SK-N-SH (cell line): ENCODE data around the gene TGM6. TPM values are rescaled to one million over a fixed set of nuclear protein-coding genes. Genes with fewer than 3 reads are reported as not detected.

Source experiments
- CTCF ChIA-PET: fragments of 300-600, 350-600 bp; formaldehyde crosslinking; extraction: SDS; loops from one replicate; lab custom pipeline; 2021; lab: Yijun Ruan, JAX
- POLR2A ChIA-PET: fragments of 350-600 bp; sonication (Branson Sonifier 250); formaldehyde crosslinking; extraction: SDS; loops from one replicate; lab custom pipeline; 2020; ENCODE audit warnings: antibody characterized with exemption, inconsistent platforms; lab: Yijun Ruan, JAX
- DNase-seq: peaks from one replicate; pipeline ENCODE4 v3.0.0; 2012
- H2AFZ ChIP-seq: fragments of 200-600 bp; sonication (generic); 2 replicates; pipeline ENCODE4 v1.8.1; 2016; ENCODE audit warnings: antibody characterized with exemption, mild to moderate bottlenecking, low read depth
- H3F3A ChIP-seq: fragments of 200-600 bp; sonication (generic); replicated peaks from 2 replicates; pipeline ENCODE3; 2016; ENCODE audit warnings: antibody characterized with exemption, mild to moderate bottlenecking; ENCODE audit not compliant: insufficient read depth
- H3K27ac ChIP-seq, 2 experiments: fragments of 200-500 bp in 1 of 2; fragments of 200-600 bp in 1 of 2; sonication (Bioruptor generic) in 1 of 2; sonication (generic), shearing (Covaris generic) in 1 of 2; 2 replicates each; pipeline versions ENCODE4 v1.5.1 to v1.6.1; 2014 to 2016; ENCODE audit warnings: low read depth in 2 of 2, inconsistent platforms in 1 of 2, low read length in 1 of 2, mild to moderate bottlenecking in 1 of 2, mixed read lengths in 1 of 2
- H3K27me3 ChIP-seq: fragments of 200-600 bp; sonication (generic), shearing (Covaris generic); 2 replicates; pipeline ENCODE4 v1.6.1; 2016; ENCODE audit warnings: mixed run types; ENCODE audit not compliant: insufficient read depth
- H3K36me3 ChIP-seq, 2 experiments: fragments of 200-500 bp in 1 of 2; fragments of 200-600 bp in 1 of 2; sonication (Bioruptor generic) in 1 of 2; sonication (generic) in 1 of 2; replicated peaks in 1 of 2; 2 replicates each; pipeline versions ENCODE3 to v1.5.1; 2014 to 2016; ENCODE audit warnings: low read length in 1 of 2, mild to moderate bottlenecking in 1 of 2; ENCODE audit not compliant: insufficient read depth in 2 of 2, control insufficient read depth in 1 of 2
- H3K4me1 ChIP-seq, 2 experiments: fragments of 200-500 bp in 1 of 2; fragments of 200-600 bp in 1 of 2; sonication (Bioruptor generic) in 1 of 2; sonication (generic), shearing (Covaris generic) in 1 of 2; 2 replicates each; pipeline versions ENCODE4 v1.5.1 to v1.6.1; 2014 to 2016; ENCODE audit warnings: low read depth in 1 of 2, low read length in 1 of 2, mixed run types in 1 of 2; ENCODE audit not compliant: insufficient read depth in 2 of 2, control insufficient read depth in 1 of 2
- H3K4me2 ChIP-seq: fragments of 200-600 bp; sonication (generic), shearing (Covaris generic); 2 replicates; pipeline ENCODE4 v1.6.1; 2017; ENCODE audit warnings: mixed run types
- H3K4me3 ChIP-seq, 2 experiments: fragments of 200-500 bp in 1 of 2; fragments of 200-600 bp in 1 of 2; sonication (Bioruptor generic) in 1 of 2; sonication (generic), shearing (Covaris generic) in 1 of 2; 2 replicates each; pipeline versions ENCODE4 v1.5.1 to v1.8.1; 2014 to 2016; ENCODE audit warnings: low read depth in 2 of 2, inconsistent platforms in 1 of 2, low read length in 1 of 2, mild to moderate bottlenecking in 1 of 2, mixed read lengths in 1 of 2, moderate library complexity in 1 of 2
- H3K79me2 ChIP-seq: fragments of 200-600 bp; sonication (generic); 2 replicates; pipeline ENCODE4 v1.8.1; 2017; ENCODE audit warnings: mild to moderate bottlenecking; ENCODE audit not compliant: insufficient read depth
- H3K9ac ChIP-seq: fragments of 200-600 bp; sonication (generic); 2 replicates; pipeline ENCODE4 v1.6.1; 2017; ENCODE audit warnings: mixed run types
- H3K9me2 ChIP-seq: fragments of 200-600 bp; sonication (generic); 2 replicates; pipeline ENCODE4 v1.6.1; 2017; ENCODE audit warnings: mixed run types
- H3K9me3 ChIP-seq: fragments of 200-600 bp; sonication (generic); 2 replicates; pipeline ENCODE4 v1.6.1; 2017; ENCODE audit warnings: mixed run types, mild to moderate bottlenecking, moderate library complexity
- H4K20me1 ChIP-seq: fragments of 200-600 bp; sonication (generic); 2 replicates; pipeline ENCODE4 v1.6.1; 2017; ENCODE audit warnings: mild to moderate bottlenecking, mixed run types; ENCODE audit not compliant: insufficient read depth
- CHD2 ChIP-seq: fragments of 150-350 bp; IDR thresholded peaks from 2 replicates; pipeline ENCODE4 v1.6.1; 2018; ENCODE audit warnings: low read length; ENCODE audit not compliant: partially characterized antibody
- ELF1 ChIP-seq: IDR thresholded peaks from 2 replicates; pipeline ENCODE4 v1.4.0; 2012
- EP300 ChIP-seq, 2 experiments: IDR thresholded peaks; 2 replicates each; pipeline versions ENCODE4 v1.4.0 to v1.6.1; 2012; ENCODE audit warnings: borderline replicate concordance in 1 of 2, low read depth in 1 of 2, low read length in 1 of 2
- EZH2phosphoT487 ChIP-seq: fragments of 200-600 bp; sonication (generic); IDR thresholded peaks from 2 replicates; pipeline ENCODE4 v1.6.1; 2017; ENCODE audit warnings: low read depth, mixed run types, mild to moderate bottlenecking, antibody characterized with exemption, moderate library complexity, borderline replicate concordance
- FOXM1 ChIP-seq: IDR thresholded peaks from 2 replicates; pipeline ENCODE4 v1.4.0; 2012; ENCODE audit warnings: low read depth, mild to moderate bottlenecking
- GATA2 ChIP-seq: sonication (generic); formaldehyde crosslinking; IDR thresholded peaks from 2 replicates; pipeline ENCODE4 v1.5.0; 2020; ENCODE audit warnings: mild to moderate bottlenecking, missing genetic modification reagents
- IRF3 ChIP-seq: fragments of 150-350 bp; IDR thresholded peaks from 2 replicates; pipeline ENCODE4 v1.6.1; 2016; ENCODE audit warnings: mild to moderate bottlenecking, low read depth, low read length
- JUND ChIP-seq: IDR thresholded peaks from 2 replicates; pipeline ENCODE4 v1.4.0; 2012
- MAX ChIP-seq: IDR thresholded peaks from 2 replicates; pipeline ENCODE4 v1.4.0; 2012; ENCODE audit warnings: low read depth
- MXI1 ChIP-seq: IDR thresholded peaks from 2 replicates; pipeline ENCODE4 v1.6.1; 2012; ENCODE audit warnings: mild to moderate bottlenecking, low read depth, low read length, improper control_type of control experiment
- NFIC ChIP-seq: IDR thresholded peaks from 2 replicates; pipeline ENCODE4 v1.4.0; 2012; ENCODE audit warnings: borderline replicate concordance
- POLR2AphosphoS5 ChIP-seq: IDR thresholded peaks from 2 replicates; pipeline ENCODE4 v1.6.1; 2012; ENCODE audit warnings: low read depth, low read length
- RAD21 ChIP-seq: IDR thresholded peaks from 2 replicates; pipeline ENCODE4 v1.6.1; 2012; ENCODE audit warnings: mild to moderate bottlenecking, low read length
- RFX5 ChIP-seq: IDR thresholded peaks from 2 replicates; pipeline ENCODE4 v1.6.1; 2012; ENCODE audit warnings: mild to moderate bottlenecking, improper control_type of control experiment, low read length
- RXRA ChIP-seq: IDR thresholded peaks from 2 replicates; pipeline ENCODE4 v1.4.0; 2012; ENCODE audit warnings: low read depth, mild to moderate bottlenecking, borderline replicate concordance
- SIN3A ChIP-seq: IDR thresholded peaks from 2 replicates; pipeline ENCODE4 v1.6.1; 2012; ENCODE audit warnings: low read depth, mild to moderate bottlenecking, low read length, moderate library complexity, borderline replicate concordance
- SMC3 ChIP-seq: IDR thresholded peaks from 2 replicates; pipeline ENCODE4 v1.6.1; 2012; ENCODE audit warnings: low read depth, low read length, improper control_type of control experiment
- TAF1 ChIP-seq: IDR thresholded peaks from 2 replicates; pipeline ENCODE4 v1.6.1; 2012; ENCODE audit warnings: low read depth, mild to moderate bottlenecking, low read length, moderate library complexity, borderline replicate concordance
- TCF12 ChIP-seq: IDR thresholded peaks from 2 replicates; pipeline ENCODE4 v1.4.0; 2012
- YY1 ChIP-seq: IDR thresholded peaks from 2 replicates; pipeline ENCODE4 v1.4.0; 2012; ENCODE audit warnings: low read depth, mild to moderate bottlenecking
- ZBTB33 ChIP-seq: IDR thresholded peaks from 2 replicates; pipeline ENCODE4 v1.4.0; 2012; ENCODE audit warnings: low read depth, borderline replicate concordance
- WGBS: methylation state at CpG from one replicate; pipeline ENCODE4 v1.1.6; 2017; ENCODE audit warnings: low lambda C conversion rate; 5-methylcytosine and 5-hydroxymethylcytosine counted together
- polyA plus RNA-seq, 3 experiments: library from polyadenylated mRNA; depleted of rRNA; stranded (reverse); fragments of >200 nt; gene quantifications; 2 replicates each; pipeline ENCODE4 v1.2.3, GENCODE V29; 2012

The TGM6 gene
- polyA plus RNA-seq, 1 of the 3 experiments (the other 2 are of a cell fraction) = not detected

GRCh38 chr20:2453792-2454191 is 73.1 kb downstream of the TGM6 start:
- POLR2A ChIA-PET = no interaction called here

GRCh38 chr20:2455771-2456497 is 75.2 kb downstream of the TGM6 start:
- Histone ChIP-seq H3K4me3 (no peak overlapping the region), H3K27ac (no peak overlapping the region), H3K9me3 (no peaks in the 10 kb centered on the region), H3K36me3 (peaks cover 18 to 28% of the 10 kb centered on the region in 2 experiments), H3K9me2 (no peaks in the 10 kb centered on the region), H3F3A (peaks cover 35% of the 10 kb centered on the region), H2AFZ (no peak overlapping the region), H4K20me1 (no peaks in the 10 kb centered on the region), H3K9ac (no peak overlapping the region), H3K4me1 (no peaks in the 10 kb centered on the region; a peak in 1 of 4 replicates), H3K27me3 (no peaks in the 10 kb centered on the region), H3K4me2 (no peak overlapping the region), H3K79me2 (no peaks in the 10 kb centered on the region)
- DNase-seq = no peak
- ChIA-PET CTCF (interaction anchor here (0.6 to 3.1 kb wide), 8 partner anchors 12 to 449 kb away, joined by 3 to 17 read pairs (median 3); no protein-coding TSS in a partner anchor), POLR2A (no interaction called here)
- 79% methylated on average over 2 of the region's 2 CpGs for WGBS
- TF ChIP-seq EP300 (IDR thresholded peaks at IDR 0.05; ENCODE audit: borderline replicate concordance in 1 of 2, low read depth in 1 of 2, low read length in 1 of 2) = no peak
- TF ChIP-seq TCF12 = no peak
- TF ChIP-seq NFIC = no peak
- no peak for TF ChIP-seq MAX
- TF ChIP-seq RXRA = no peak
- no peak for TF ChIP-seq RAD21
- no peak for TF ChIP-seq POLR2AphosphoS5
- TF ChIP-seq TAF1 = no peak
- TF ChIP-seq SIN3A = no peak
- no peak for TF ChIP-seq YY1
- no peak for TF ChIP-seq SMC3
- TF ChIP-seq ELF1 = no peak
- no peak for TF ChIP-seq CHD2
- TF ChIP-seq MXI1 = no peak
- TF ChIP-seq EZH2phosphoT487 = no peak
- TF ChIP-seq GATA2 = no peak
- no peak for TF ChIP-seq JUND

More at GRCh38 chr20:2453792-2454191, 73.1 kb downstream of the TGM6 start:
- H3K9ac ChIP-seq = no peak overlapping the region
- CTCF ChIA-PET = interaction anchor here (1.1 to 6.2 kb wide), 5 partner anchors 16 to 274 kb away, joined by 4 to 66 read pairs (median 8); no protein-coding TSS in a partner anchor
- no peak overlapping the region for H3K27ac ChIP-seq
- H3K4me3 ChIP-seq = no peak overlapping the region
- no peaks in the 10 kb centered on the region for H3K9me2 ChIP-seq
- no peaks in the 10 kb centered on the region for H3K9me3 ChIP-seq
- no peaks in the 10 kb centered on the region for H3K27me3 ChIP-seq
- H3K36me3 ChIP-seq = peaks cover 0 to 8% of the 10 kb centered on the region in 2 experiments
- no peaks in the 10 kb centered on the region for H3K79me2 ChIP-seq
- DNase-seq = no peak
- TF ChIP-seq MAX = no peak
- TF ChIP-seq ZBTB33 = no peak
- TF ChIP-seq ELF1 = no peak
- TF ChIP-seq SMC3 = no peak
- no peak for TF ChIP-seq FOXM1
- no peak for TF ChIP-seq RFX5
- no peak for TF ChIP-seq IRF3
- no peak overlapping the region for H3K4me2 ChIP-seq
- peaks cover 19% of the 10 kb centered on the region for H3F3A ChIP-seq
- WGBS = 87% methylated on average over 3 of the region's 3 CpGs
- H4K20me1 ChIP-seq = no peaks in the 10 kb centered on the region
- H2AFZ ChIP-seq = no peak overlapping the region
- H3K4me1 ChIP-seq = no peaks in the 10 kb centered on the region; a peak in 1 of 4 replicates
